KMS-11 (cell line): ENCODE results near the gene FKRP.

Source experiments
- H2AFZ ChIP-seq: fragments of 200-600 bp; sonication (generic); 2 replicates; pipeline ENCODE4 v1.6.1; 2016; ENCODE audit warnings: antibody characterized with exemption, mixed run types, low read depth
- H3K27ac ChIP-seq: fragments of 200-600 bp; sonication (generic); 2 replicates; pipeline ENCODE4 v1.6.1; 2016; ENCODE audit warnings: mild to moderate bottlenecking, mixed run types
- H3K27me3 ChIP-seq: fragments of 200-600 bp; sonication (generic); 2 replicates; pipeline ENCODE4 v1.6.1; 2017; ENCODE audit warnings: mild to moderate bottlenecking, low read depth, mixed run types, moderate library complexity; ENCODE audit not compliant: insufficient read depth
- H3K36me3 ChIP-seq: fragments of 200-600 bp; sonication (generic); 2 replicates; pipeline ENCODE4 v1.6.1; 2017; ENCODE audit warnings: mild to moderate bottlenecking, mixed run types; ENCODE audit not compliant: insufficient read depth
- H3K4me1 ChIP-seq: fragments of 200-600 bp; sonication (generic); 2 replicates; pipeline ENCODE4 v1.6.1; 2016; ENCODE audit warnings: mild to moderate bottlenecking, low read depth, mixed run types; ENCODE audit not compliant: poor library complexity, severe bottlenecking
- H3K4me2 ChIP-seq: fragments of 200-600 bp; sonication (generic); 2 replicates; pipeline ENCODE4 v1.7.0; 2016; ENCODE audit warnings: mild to moderate bottlenecking, mixed run types
- H3K4me3 ChIP-seq: fragments of 200-600 bp; sonication (generic); IDR thresholded peaks from 2 replicates; pipeline ENCODE4 v1.6.1; 2017; ENCODE audit warnings: low read depth, low read length, mixed read lengths; ENCODE audit not compliant: insufficient read depth
- H3K79me2 ChIP-seq: fragments of 200-600 bp; sonication (generic); 2 replicates; pipeline ENCODE4 v1.6.1; 2016; ENCODE audit warnings: low read depth, mixed run types; ENCODE audit not compliant: insufficient read depth
- H3K9ac ChIP-seq: fragments of 200-600 bp; sonication (generic); 2 replicates; pipeline ENCODE4 v1.6.1; 2016; ENCODE audit warnings: mild to moderate bottlenecking, mixed run types
- H4K20me1 ChIP-seq: fragments of 200-600 bp; sonication (generic); 2 replicates; pipeline ENCODE4 v1.6.1; 2016; ENCODE audit warnings: mild to moderate bottlenecking, mixed run types; ENCODE audit not compliant: insufficient read depth
- CTCF ChIP-seq: fragments of 200-600 bp; sonication (generic); conservative IDR thresholded peaks from 2 replicates; pipeline ENCODE4 v1.6.1; 2017; ENCODE audit warnings: low read depth, mild to moderate bottlenecking, antibody characterized with exemption, low read length, moderate library complexity, mixed read lengths

Gene FKRP

GRCh38 chr19:46745521-46746280 is at the start of gene FKRP:
Gene FKRP (plus strand): TSS chr19:46746057. CDS start chr19:46755451, 9,394 bp downstream.
- TF ChIP-seq CTCF, result no peak
- Histone ChIP-seq H3K4me1 (peaks cover 30% of the 10 kb centered on the region), H3K36me3 (no peaks in the 10 kb centered on the region), H3K27ac (peak within 1 kb of the TSS; percentile 76), H3K27me3 (no peaks in the 10 kb centered on the region), H4K20me1 (peaks cover 31% of the 10 kb centered on the region), H3K79me2 (peaks cover 57% of the 10 kb centered on the region), H3K4me2 (peak within 1 kb of the TSS; percentile 83), H3K9ac (peak within 1 kb of the TSS; percentile 94), H2AFZ (peak within 1 kb of the TSS; percentile 86), H3K4me3 (peak within 1 kb of the TSS; percentile 72)

- Histone ChIP-seq H3K79me2 (no peaks in the 10 kb centered on the region), H3K36me3 (peaks cover 13% of the 10 kb centered on the region; the same call in 1 of the 2 replicates), H3K4me3 (no peak overlapping the region), H3K27ac (no peak overlapping the region), H2AFZ (no peak overlapping the region), H3K4me2 (no peak overlapping the region), H4K20me1 (no peaks in the 10 kb centered on the region), H3K4me1 (no peaks in the 10 kb centered on the region), H3K27me3 (no peaks in the 10 kb centered on the region), H3K9ac (no peak overlapping the region)
- no peak for TF ChIP-seq CTCF
These were observed 49.0 kb upstream of the FKRP start for GRCh38 chr19:46696866-46697203.

- no peak overlapping the region for H3K4me2 ChIP-seq
- H3K36me3 ChIP-seq, result peaks cover 13% of the 10 kb centered on the region; the same call in 1 of the 2 replicates
- no peak overlapping the region for H3K9ac ChIP-seq
- H2AFZ ChIP-seq, result no peak overlapping the region
- H3K4me1 ChIP-seq, result no peaks in the 10 kb centered on the region
- no peak overlapping the region for H3K4me3 ChIP-seq
- no peak for TF ChIP-seq CTCF
- no peaks in the 10 kb centered on the region for H3K79me2 ChIP-seq
- no peak overlapping the region for H3K27ac ChIP-seq
- no peaks in the 10 kb centered on the region for H3K27me3 ChIP-seq
- no peaks in the 10 kb centered on the region for H4K20me1 ChIP-seq
These were observed 48.5 kb upstream of the FKRP start for GRCh38 chr19:46697204-46697960.

- H4K20me1 ChIP-seq, result no peaks in the 10 kb centered on the region
- H3K27me3 ChIP-seq, result no peaks in the 10 kb centered on the region
- peaks cover 6% of the 10 kb centered on the region; the same call in 1 of the 2 replicates for H3K36me3 ChIP-seq
- no peaks in the 10 kb centered on the region for H3K4me1 ChIP-seq
- H3K4me3 ChIP-seq, result no peak overlapping the region
- no peak for TF ChIP-seq CTCF
- H3K27ac ChIP-seq, result no peak overlapping the region
- H3K79me2 ChIP-seq, result no peaks in the 10 kb centered on the region
- no peak overlapping the region for H2AFZ ChIP-seq
- H3K9ac ChIP-seq, result no peak overlapping the region
- no peak overlapping the region for H3K4me2 ChIP-seq
These were observed 47.2 kb upstream of the FKRP start for GRCh38 chr19:46698395-46699321.
